GM13976 (cell line): ENCODE data around the gene GMIP.
A peak's percentile ranks its signal among the peaks of the same experiment; 100 is the strongest.

Source experiments
- DNase-seq: peaks from one replicate; pipeline ENCODE4 v3.0.0; 2012; ENCODE audit warnings: low spot score
- in situ Hi-C: fragments of 300-500 bp; cut with MboI; formaldehyde crosslinking; loops from one replicate; pipeline ENCODE4 v1.12.0; 2022; ENCODE audit warnings: low sequenced_read_pairs, mixed read lengths, inconsistent platforms; ENCODE audit not compliant: unreplicated experiment
- TF ChIP-seq, protein P1 (sequence below): IDR thresholded peaks from 2 replicates; pipeline ENCODE4 v1.5.1; 2012; ENCODE audit warnings: borderline replicate concordance, mild to moderate bottlenecking; ENCODE audit not compliant: insufficient read depth; ENCODE audit errors: extremely low read depth, missing control alignments, control extremely low read depth

The GMIP gene

DNA sequence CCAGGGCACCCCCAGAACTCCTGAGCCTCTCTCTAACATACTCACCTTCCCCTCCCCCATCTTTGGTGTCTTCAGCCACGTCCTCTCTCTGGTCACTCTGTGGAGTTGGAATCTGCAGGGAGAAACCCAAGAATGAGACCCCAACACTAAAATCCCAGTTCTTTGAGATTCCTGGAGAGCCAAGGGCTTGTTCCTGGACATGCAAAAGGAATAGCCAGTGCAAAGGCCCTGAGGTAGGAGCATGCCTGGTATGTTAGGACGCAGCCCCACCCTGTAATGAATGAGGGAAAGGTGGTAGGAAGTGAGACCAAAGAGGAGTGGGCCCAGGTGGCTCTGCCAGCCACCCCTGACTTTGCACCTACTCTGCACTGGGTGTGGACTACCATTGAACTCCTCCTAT is 13.0 kb downstream of the GMIP start:
- in situ Hi-C loops, result loop anchor here (25.0 kb wide), 1 partner anchor 268 kb away; no protein-coding TSS in a partner anchor
- DNase-seq, result no peak
- TF ChIP-seq, protein P1, sequence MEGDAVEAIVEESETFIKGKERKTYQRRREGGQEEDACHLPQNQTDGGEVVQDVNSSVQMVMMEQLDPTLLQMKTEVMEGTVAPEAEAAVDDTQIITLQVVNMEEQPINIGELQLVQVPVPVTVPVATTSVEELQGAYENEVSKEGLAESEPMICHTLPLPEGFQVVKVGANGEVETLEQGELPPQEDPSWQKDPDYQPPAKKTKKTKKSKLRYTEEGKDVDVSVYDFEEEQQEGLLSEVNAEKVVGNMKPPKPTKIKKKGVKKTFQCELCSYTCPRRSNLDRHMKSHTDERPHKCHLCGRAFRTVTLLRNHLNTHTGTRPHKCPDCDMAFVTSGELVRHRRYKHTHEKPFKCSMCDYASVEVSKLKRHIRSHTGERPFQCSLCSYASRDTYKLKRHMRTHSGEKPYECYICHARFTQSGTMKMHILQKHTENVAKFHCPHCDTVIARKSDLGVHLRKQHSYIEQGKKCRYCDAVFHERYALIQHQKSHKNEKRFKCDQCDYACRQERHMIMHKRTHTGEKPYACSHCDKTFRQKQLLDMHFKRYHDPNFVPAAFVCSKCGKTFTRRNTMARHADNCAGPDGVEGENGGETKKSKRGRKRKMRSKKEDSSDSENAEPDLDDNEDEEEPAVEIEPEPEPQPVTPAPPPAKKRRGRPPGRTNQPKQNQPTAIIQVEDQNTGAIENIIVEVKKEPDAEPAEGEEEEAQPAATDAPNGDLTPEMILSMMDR, result no peak

GRCh38 chr19:19630062-19630414 is 13.4 kb downstream of the GMIP start:
- TF ChIP-seq, protein P1, result no peak
- in situ Hi-C loops, result loop anchor here (25.0 kb wide), 1 partner anchor 268 kb away; no protein-coding TSS in a partner anchor
- no peak for DNase-seq

DNA sequence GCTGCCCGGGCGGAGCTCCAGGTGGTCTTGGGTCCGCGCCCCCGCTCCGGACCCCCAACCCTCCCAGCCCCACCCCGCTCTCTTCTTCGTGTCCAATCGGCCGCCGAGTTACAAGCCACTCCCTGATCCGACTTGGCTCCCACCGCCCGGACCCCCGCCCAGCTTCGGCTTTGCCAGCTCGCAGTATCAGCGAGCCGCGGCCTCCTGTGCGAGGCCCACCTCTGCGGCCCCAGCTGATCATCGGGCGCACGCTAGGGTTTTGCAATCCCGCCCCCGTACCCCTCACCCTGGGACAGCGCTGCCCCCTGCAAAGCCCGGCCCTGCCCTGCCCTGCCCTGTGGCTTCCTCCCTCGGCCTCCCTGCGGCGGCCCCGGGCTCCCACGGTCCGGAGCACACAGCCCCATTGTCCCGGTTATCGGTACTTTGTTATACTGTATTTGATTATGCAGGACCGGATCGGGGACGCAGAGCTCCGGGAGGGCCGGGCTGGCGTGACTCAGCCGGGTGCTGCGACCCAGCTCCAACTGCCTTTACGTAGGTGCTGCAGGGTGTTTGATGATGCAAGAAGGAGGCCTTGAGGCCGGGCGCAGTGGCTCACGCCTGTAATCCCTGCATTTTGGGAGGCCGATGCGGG is 14.8 kb downstream of the GMIP start:
- peak; percentile 68 for DNase-seq
- TF ChIP-seq, protein P1, result no peak
- in situ Hi-C loops, result loop anchor here (25.0 kb wide), 1 partner anchor 266 kb away; no protein-coding TSS in a partner anchor

GRCh38 chr19:19627621-19628500 is 15.6 kb downstream of the GMIP start, which contains the start of gene LPAR2:
Gene LPAR2 (minus strand): TSS chr19:19628220. CDS start chr19:19627275, 945 bp downstream.
- TF ChIP-seq, protein P1, result no peak
- in situ Hi-C loops, result loop anchor here (25.0 kb wide), 1 partner anchor 266 kb away; no protein-coding TSS in a partner anchor
- DNase-seq, result peak; percentile 97

GRCh38 chr19:19626516-19627472 is 16.7 kb downstream of the GMIP start:
- TF ChIP-seq, protein P1, result no peak
- DNase-seq, result no peak
- in situ Hi-C loops, result loop anchor here (25.0 kb wide), 1 partner anchor 264 kb away; no protein-coding TSS in a partner anchor
